BE2C (cell line): Measurements from ENCODE around the gene UGDH.
"Not testable (repeated sequence)": the region's sequence is repeated elsewhere in the genome, so short reads cannot be mapped to it uniquely, and the experiment has no call there.

Experiments
- DNase-seq: peaks from one replicate; pipeline ENCODE4 v3.0.0-alpha.2; 2020
- H3K27me3 ChIP-seq: fragments of 250-450 bp; sonication (Bioruptor Pico); 2 replicates; pipeline ENCODE4 v1.5.1; 2020; ENCODE audit warnings: mild to moderate bottlenecking
- H3K36me3 ChIP-seq: fragments of 250-450 bp; sonication (Bioruptor Pico); 2 replicates; pipeline ENCODE4 v1.5.1; 2020; ENCODE audit warnings: mild to moderate bottlenecking
- H3K4me1 ChIP-seq: fragments of 250-450 bp; sonication (Bioruptor Pico); 2 replicates; pipeline ENCODE4 v1.5.1; 2020
- H3K4me3 ChIP-seq: 2 replicates; pipeline ENCODE4 v1.5.1; 2011; ENCODE audit warnings: low read depth, low read length
- H3K9me3 ChIP-seq: fragments of 250-450 bp; sonication (Bioruptor Pico); 2 replicates; pipeline ENCODE4 v1.5.1; 2020
- CTCF ChIP-seq: IDR thresholded peaks from 2 replicates; pipeline ENCODE4 v1.5.1; 2012; ENCODE audit warnings: mild to moderate bottlenecking, low read depth, low read length

UGDH gene

GRCh38 chr4:39516407-39516966 is 10.8 kb downstream of the UGDH start:
- peaks cover 13% of the 10 kb centered on the region for H3K36me3 ChIP-seq
- no peak overlapping the region for H3K4me3 ChIP-seq

GRCh38 chr4:39515669-39516401 is 11.4 kb downstream of the UGDH start:
- not testable (repeated sequence) for H3K27me3 ChIP-seq, H3K9me3 ChIP-seq, H3K4me1 ChIP-seq, H3K4me3 ChIP-seq, DNase-seq
- H3K36me3 ChIP-seq: peaks cover 13% of the 10 kb centered on the region

More at GRCh38 chr4:39516407-39516966, 10.8 kb downstream of the UGDH start:
- no peak for DNase-seq
- no peaks in the 10 kb centered on the region for H3K4me1 ChIP-seq
- no peak for TF ChIP-seq CTCF
- no peaks in the 10 kb centered on the region for H3K27me3 ChIP-seq
- no peaks in the 10 kb centered on the region for H3K9me3 ChIP-seq

GRCh38 chr4:39514888-39515401 is 12.3 kb downstream of the UGDH start:
- DNase-seq: no peak
- Histone ChIP-seq H3K9me3 (no peaks in the 10 kb centered on the region), H3K4me3 (no peak overlapping the region), H3K27me3 (no peaks in the 10 kb centered on the region), H3K36me3 (peaks cover 13% of the 10 kb centered on the region), H3K4me1 (no peaks in the 10 kb centered on the region)
- no peak for TF ChIP-seq CTCF

- H3K27me3 ChIP-seq, H3K4me1 ChIP-seq, H3K9me3 ChIP-seq, DNase-seq, H3K4me3 ChIP-seq: not testable (repeated sequence)
- H3K36me3 ChIP-seq: peaks cover 16% of the 10 kb centered on the region
Measured at GRCh38 chr4:39514266-39514665, 13.0 kb downstream of the UGDH start.

GRCh38 chr4:39510348-39510929 is 16.8 kb downstream of the UGDH start:
- Histone ChIP-seq H3K4me3 (no peak overlapping the region), H3K4me1 (no peaks in the 10 kb centered on the region), H3K36me3 (peaks cover 37% of the 10 kb centered on the region), H3K9me3 (no peaks in the 10 kb centered on the region), H3K27me3 (no peaks in the 10 kb centered on the region)
- TF ChIP-seq CTCF: no peak
- no peak for DNase-seq

GRCh38 chr4:39505581-39505980 is 21.7 kb downstream of the UGDH start:
- H3K4me1 ChIP-seq: no peaks in the 10 kb centered on the region
- H3K36me3 ChIP-seq: peaks cover 54% of the 10 kb centered on the region
- DNase-seq: no peak

More at GRCh38 chr4:39505581-39505980, 21.7 kb downstream of the UGDH start:
- no peak overlapping the region for H3K4me3 ChIP-seq
- no peaks in the 10 kb centered on the region for H3K9me3 ChIP-seq
- H3K27me3 ChIP-seq: no peaks in the 10 kb centered on the region
- TF ChIP-seq CTCF: no peak
